SHP77 (cell line): Measurements from ENCODE around the gene MAGIX.
"Not testable (repeated sequence)": the region's sequence is repeated elsewhere in the genome, so short reads cannot be mapped to it uniquely, and the experiment has no call there.

ENCODE experiments used
- DNase-seq, 2 experiments: peaks; one replicate each; lab custom pipeline; 2025; lab: John Stamatoyannopoulos, UW

The MAGIX gene

GRCh38 chrX:49162620-49163019, at the start of gene MAGIX:
MAGIX (plus strand) TSS chrX:49162758; CDS start chrX:49162890, 132 bp downstream.
- DNase-seq: no peak

GRCh38 chrX:49116076-49116475, 46.5 kb upstream of the MAGIX start:
- no peak for DNase-seq

- DNase-seq: no peak
These were observed 45.8 kb upstream of the MAGIX start for GRCh38 chrX:49116716-49117115.

GRCh38 chrX:49117581-49117980, 45.0 kb upstream of the MAGIX start:
- DNase-seq: no peak

GRCh38 chrX:49120091-49120490, 42.5 kb upstream of the MAGIX start:
- DNase-seq: no peak

- no peak for DNase-seq
These were observed 40.1 kb upstream of the MAGIX start for GRCh38 chrX:49122499-49122898.

GRCh38 chrX:49127742-49128258, 34.8 kb upstream of the MAGIX start:
- not testable (repeated sequence) for DNase-seq

- no peak for DNase-seq
These were observed 33.1 kb upstream of the MAGIX start for GRCh38 chrX:49129427-49129826.

- not testable (repeated sequence) for DNase-seq
These were observed 30.3 kb upstream of the MAGIX start for GRCh38 chrX:49132275-49132674.

- no peak for DNase-seq
These were observed 28.8 kb upstream of the MAGIX start for GRCh38 chrX:49133759-49134158.

- no peak for DNase-seq
These were observed 25.1 kb upstream of the MAGIX start for GRCh38 chrX:49137492-49137891.

GRCh38 chrX:49139713-49140112, 22.8 kb upstream of the MAGIX start:
- DNase-seq: no peak

- DNase-seq: not testable (repeated sequence)
These were observed 20.3 kb upstream of the MAGIX start for GRCh38 chrX:49142264-49142663.

GRCh38 chrX:49143154-49143553, 19.4 kb upstream of the MAGIX start:
- not testable (repeated sequence) for DNase-seq

GRCh38 chrX:49147282-49147681, 15.3 kb upstream of the MAGIX start:
- DNase-seq: no peak

GRCh38 chrX:49147936-49148335, 14.6 kb upstream of the MAGIX start:
- no peak for DNase-seq

- not testable (repeated sequence) for DNase-seq
These were observed 14.0 kb upstream of the MAGIX start for GRCh38 chrX:49148390-49149100.

- DNase-seq: not testable (repeated sequence)
These were observed 13.3 kb upstream of the MAGIX start for GRCh38 chrX:49149291-49149690.

- no peak for DNase-seq
These were observed 9.1 kb upstream of the MAGIX start for GRCh38 chrX:49153467-49153866.

- DNase-seq: no peak
These were observed 7.2 kb upstream of the MAGIX start for GRCh38 chrX:49155243-49155899.

- peak; percentile 54 to 82 for DNase-seq
These were observed 6.4 kb upstream of the MAGIX start for GRCh38 chrX:49155900-49156837.

GRCh38 chrX:49157194-49157593, 5.4 kb upstream of the MAGIX start:
- no peak for DNase-seq
